ENCODE measurements around the gene PDP2.
A peak's percentile ranks its signal among the peaks of the same experiment; 100 is the strongest.

PDP2 gene

DNA sequence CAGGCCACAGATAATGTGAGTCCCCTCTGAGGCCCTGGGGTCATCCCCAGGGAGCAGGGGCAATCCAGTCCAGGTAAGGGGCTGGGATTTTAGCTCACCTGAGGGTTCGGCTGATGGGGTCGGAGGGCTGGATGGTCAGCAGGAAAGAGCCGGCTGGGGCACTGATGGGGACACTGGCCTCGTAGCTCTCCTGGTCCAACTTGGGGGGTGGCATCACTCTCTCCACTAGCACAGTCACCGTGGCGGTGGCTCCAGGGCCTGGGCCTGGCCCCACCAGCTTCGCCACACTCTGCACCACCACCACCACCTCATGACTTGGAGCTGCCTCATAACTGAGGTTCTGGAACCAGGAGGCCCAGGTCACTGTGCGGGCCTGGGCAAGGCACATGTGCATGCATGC is 31.5 kb downstream of the PDP2 start:
- TF ChIP-seq TAF1 (IDR thresholded peaks at IDR 0.05; ENCODE audit: borderline replicate concordance, insufficient read depth, low read length) (no peak), POLR2AphosphoS5 (IDR thresholded peaks at IDR 0.05; ENCODE audit: low read depth, low read length) (no peak), SIN3A (IDR thresholded peaks at IDR 0.05; ENCODE audit: borderline replicate concordance, insufficient read depth, low read length) (no peak), FOXP2 (optimal IDR thresholded peaks at IDR 0.05; ENCODE audit: borderline replicate concordance, extremely low read depth, extremely low read length, insufficient read depth) (no peak)
- TF ChIP-seq, protein P1, sequence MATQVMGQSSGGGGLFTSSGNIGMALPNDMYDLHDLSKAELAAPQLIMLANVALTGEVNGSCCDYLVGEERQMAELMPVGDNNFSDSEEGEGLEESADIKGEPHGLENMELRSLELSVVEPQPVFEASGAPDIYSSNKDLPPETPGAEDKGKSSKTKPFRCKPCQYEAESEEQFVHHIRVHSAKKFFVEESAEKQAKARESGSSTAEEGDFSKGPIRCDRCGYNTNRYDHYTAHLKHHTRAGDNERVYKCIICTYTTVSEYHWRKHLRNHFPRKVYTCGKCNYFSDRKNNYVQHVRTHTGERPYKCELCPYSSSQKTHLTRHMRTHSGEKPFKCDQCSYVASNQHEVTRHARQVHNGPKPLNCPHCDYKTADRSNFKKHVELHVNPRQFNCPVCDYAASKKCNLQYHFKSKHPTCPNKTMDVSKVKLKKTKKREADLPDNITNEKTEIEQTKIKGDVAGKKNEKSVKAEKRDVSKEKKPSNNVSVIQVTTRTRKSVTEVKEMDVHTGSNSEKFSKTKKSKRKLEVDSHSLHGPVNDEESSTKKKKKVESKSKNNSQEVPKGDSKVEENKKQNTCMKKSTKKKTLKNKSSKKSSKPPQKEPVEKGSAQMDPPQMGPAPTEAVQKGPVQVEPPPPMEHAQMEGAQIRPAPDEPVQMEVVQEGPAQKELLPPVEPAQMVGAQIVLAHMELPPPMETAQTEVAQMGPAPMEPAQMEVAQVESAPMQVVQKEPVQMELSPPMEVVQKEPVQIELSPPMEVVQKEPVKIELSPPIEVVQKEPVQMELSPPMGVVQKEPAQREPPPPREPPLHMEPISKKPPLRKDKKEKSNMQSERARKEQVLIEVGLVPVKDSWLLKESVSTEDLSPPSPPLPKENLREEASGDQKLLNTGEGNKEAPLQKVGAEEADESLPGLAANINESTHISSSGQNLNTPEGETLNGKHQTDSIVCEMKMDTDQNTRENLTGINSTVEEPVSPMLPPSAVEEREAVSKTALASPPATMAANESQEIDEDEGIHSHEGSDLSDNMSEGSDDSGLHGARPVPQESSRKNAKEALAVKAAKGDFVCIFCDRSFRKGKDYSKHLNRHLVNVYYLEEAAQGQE (IDR thresholded peaks at IDR 0.05; ENCODE audit: insufficient read depth in 1 of 2, low read depth in 2 of 2, low read length in 2 of 2) = no peak

DNA sequence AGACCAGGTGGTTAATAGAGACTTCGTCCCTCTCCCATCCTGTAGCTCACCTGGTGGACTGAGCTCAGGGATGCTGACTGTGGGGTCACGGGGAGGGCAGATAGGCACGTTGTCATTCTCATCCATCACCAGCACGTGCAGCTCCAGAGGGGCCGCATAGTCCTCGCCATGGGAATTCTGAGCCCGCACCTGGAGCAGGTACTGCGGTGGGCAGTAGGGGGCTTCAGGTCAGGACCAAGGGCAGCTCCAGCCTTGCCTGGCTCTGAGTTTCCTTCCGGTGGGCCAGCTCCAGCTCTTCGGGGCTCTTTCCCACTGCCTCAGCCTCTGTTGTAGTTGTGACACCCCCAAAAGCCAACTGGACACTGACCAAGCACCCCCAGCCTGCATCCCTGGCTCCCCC is 32.8 kb downstream of the PDP2 start:
- TF ChIP-seq POLR2AphosphoS5 (IDR thresholded peaks at IDR 0.05; ENCODE audit: low read depth, low read length) = no peak
- TF ChIP-seq, protein P1 (IDR thresholded peaks at IDR 0.05; ENCODE audit: insufficient read depth in 1 of 2, low read depth in 2 of 2, low read length in 2 of 2) = peak; percentile 43 to 80; a peak in 3 of 4 replicates

DNA sequence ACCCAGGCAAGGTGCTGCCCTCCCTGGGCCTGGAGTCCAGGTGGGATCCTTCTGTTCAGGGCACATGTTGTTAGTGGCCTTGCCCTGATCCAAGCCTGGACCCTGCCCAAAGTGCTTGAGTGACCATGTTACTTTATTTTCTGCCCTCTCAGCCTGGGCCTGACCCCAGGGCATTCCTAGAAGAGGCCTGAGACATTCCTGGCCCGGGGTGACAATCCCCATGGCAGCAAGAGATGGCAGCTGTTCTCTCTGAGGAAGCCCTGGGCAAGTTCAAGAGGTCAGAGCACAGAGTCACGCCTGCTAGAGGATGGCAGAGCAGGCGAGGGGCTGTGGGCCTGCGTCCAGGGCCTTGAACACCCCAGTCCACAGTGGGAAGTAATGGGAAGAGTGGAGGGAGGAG is 33.4 kb downstream of the PDP2 start:
- TF ChIP-seq TAF1 (IDR thresholded peaks at IDR 0.05; ENCODE audit: borderline replicate concordance, insufficient read depth, low read length) (no peak), SIN3A (IDR thresholded peaks at IDR 0.05; ENCODE audit: borderline replicate concordance, insufficient read depth, low read length) (no peak), POLR2AphosphoS5 (IDR thresholded peaks at IDR 0.05; ENCODE audit: low read depth, low read length) (no peak), FOXP2 (optimal IDR thresholded peaks at IDR 0.05; ENCODE audit: borderline replicate concordance, extremely low read depth, extremely low read length, insufficient read depth) (no peak)
- TF ChIP-seq, protein P1 (IDR thresholded peaks at IDR 0.05; ENCODE audit: insufficient read depth in 1 of 2, low read depth in 2 of 2, low read length in 2 of 2) = no peak

DNA sequence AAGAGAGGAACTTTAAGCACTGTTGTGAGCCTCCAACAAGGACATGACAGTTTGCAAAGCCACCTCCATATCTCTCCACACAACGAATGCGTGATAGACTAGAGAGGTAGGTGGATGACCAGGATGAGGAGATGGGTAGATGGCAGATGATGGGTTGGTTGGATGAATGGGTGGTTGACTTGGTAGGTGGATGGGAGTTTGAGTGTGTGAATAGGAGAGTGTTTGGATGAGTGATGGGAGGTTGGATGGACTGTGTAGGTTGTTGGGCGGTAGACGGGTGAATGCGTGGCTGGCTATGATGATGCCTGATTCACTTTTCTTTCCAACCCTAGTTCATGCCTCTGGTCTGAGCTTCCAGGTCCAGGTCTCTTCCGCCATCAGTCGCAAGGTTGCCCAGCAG is 34.2 kb downstream of the PDP2 start:
- no peak for TF ChIP-seq POLR2AphosphoS5 (IDR thresholded peaks at IDR 0.05; ENCODE audit: low read depth, low read length)
- TF ChIP-seq FOXP2 (optimal IDR thresholded peaks at IDR 0.05; ENCODE audit: borderline replicate concordance, extremely low read depth, extremely low read length, insufficient read depth) = no peak
- TF ChIP-seq, protein P1 (IDR thresholded peaks at IDR 0.05; ENCODE audit: insufficient read depth in 1 of 2, low read depth in 2 of 2, low read length in 2 of 2) = no peak
- TF ChIP-seq SIN3A (IDR thresholded peaks at IDR 0.05; ENCODE audit: borderline replicate concordance, insufficient read depth, low read length) = no peak
- TF ChIP-seq TAF1 (IDR thresholded peaks at IDR 0.05; ENCODE audit: borderline replicate concordance, insufficient read depth, low read length) = no peak

DNA sequence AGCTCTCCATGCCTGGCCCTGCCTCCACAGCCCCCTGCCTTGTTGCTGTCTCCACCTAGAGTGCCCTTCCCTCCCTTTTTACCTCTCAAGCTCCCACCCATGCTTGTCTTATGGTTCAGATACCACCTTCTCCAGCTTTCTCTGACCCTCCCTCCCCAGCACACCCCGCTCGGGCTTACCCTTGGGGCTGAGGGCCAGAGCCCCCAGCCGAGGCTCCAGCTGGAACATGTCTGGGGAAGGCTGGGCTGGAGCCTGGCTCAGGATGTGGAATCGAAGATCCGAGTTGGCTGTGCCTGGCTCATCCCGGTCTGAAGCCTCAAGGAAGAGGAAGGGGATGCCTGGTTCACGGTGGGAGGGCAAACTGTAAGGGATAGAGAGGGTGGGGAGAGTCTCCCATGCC is 34.7 kb downstream of the PDP2 start:
- no peak for TF ChIP-seq TAF1 (IDR thresholded peaks at IDR 0.05; ENCODE audit: borderline replicate concordance, insufficient read depth, low read length)
- no peak for TF ChIP-seq FOXP2 (optimal IDR thresholded peaks at IDR 0.05; ENCODE audit: borderline replicate concordance, extremely low read depth, extremely low read length, insufficient read depth)
- no peak for TF ChIP-seq SIN3A (IDR thresholded peaks at IDR 0.05; ENCODE audit: borderline replicate concordance, insufficient read depth, low read length)

Data from PFSK-1 (cell line).